IMR-90 (cell line): ENCODE data around the gene MTRFR. TPM values are rescaled to one million over a fixed set of nuclear protein-coding genes. Genes with fewer than 3 reads are reported as not detected.

Experiments
- ATAC-seq: fragments of 200-7000 bp; cut with Tn5 transposase; 2 replicates; pipeline ENCODE4 v1.9.1; 2020; ENCODE audit warnings: low read depth, mild to moderate bottlenecking, moderate library complexity
- BruUV-seq: library from RNA; stranded (reverse); fragments of 400-500 nt; replicated peaks from 2 replicates; lab custom pipeline; 2021; lab: Mats Ljungman, UMichigan
- CTCF ChIA-PET: fragments of 300-600 bp; formaldehyde crosslinking; extraction: SDS; loops from one replicate; lab custom pipeline; 2021; ENCODE audit warnings: antibody characterized with exemption; lab: Yijun Ruan, JAX
- POLR2A ChIA-PET: fragments of 300-600 bp; sonication (Branson Sonifier 250); formaldehyde crosslinking; loops from one replicate; lab custom pipeline; 2022; ENCODE audit warnings: antibody characterized with exemption; ENCODE audit not compliant: unreplicated experiment; lab: Charles Lee
- DNase-seq: peaks from one replicate; pipeline ENCODE4 v3.0.0; 2013
- H2AFZ ChIP-seq: replicated peaks from 2 replicates; pipeline ENCODE3; 2013; ENCODE audit warnings: low read length, mild to moderate bottlenecking; ENCODE audit not compliant: poor library complexity
- H2AK5ac ChIP-seq: 2 replicates; pipeline ENCODE4 v1.6.1; 2013; ENCODE audit warnings: low read depth, low read length, inconsistent platforms
- H2AK9ac ChIP-seq: replicated peaks from 2 replicates; pipeline ENCODE3; 2013; ENCODE audit warnings: mild to moderate bottlenecking, low read depth, low read length, moderate library complexity; ENCODE audit not compliant: poor library complexity
- H2BK120ac ChIP-seq: 2 replicates; pipeline ENCODE4 v1.6.1; 2013; ENCODE audit warnings: low read depth, low read length, inconsistent platforms
- H2BK15ac ChIP-seq: 3 replicates; pipeline ENCODE4 v1.6.1; 2013; ENCODE audit warnings: low read depth, low read length, inconsistent platforms
- H2BK20ac ChIP-seq: 2 replicates; pipeline ENCODE4 v1.6.1; 2013; ENCODE audit warnings: low read depth, mild to moderate bottlenecking, inconsistent platforms, low read length, moderate library complexity
- H2BK5ac ChIP-seq: 2 replicates; pipeline ENCODE4 v1.6.1; 2013; ENCODE audit warnings: mild to moderate bottlenecking, low read depth, low read length, inconsistent platforms; ENCODE audit not compliant: poor library complexity, severe bottlenecking
- H3K14ac ChIP-seq: replicated peaks from 2 replicates; pipeline ENCODE4 v1.6.1; 2013; ENCODE audit warnings: low read depth, low read length, inconsistent platforms
- H3K18ac ChIP-seq: 2 replicates; pipeline ENCODE4 v1.6.1; 2013; ENCODE audit warnings: low read depth, low read length, control low read depth
- H3K23ac ChIP-seq: 2 replicates; pipeline ENCODE4 v1.6.1; 2013; ENCODE audit warnings: low read depth, low read length, inconsistent platforms
- H3K27ac ChIP-seq: 2 replicates; pipeline ENCODE4 v1.5.1; 2013; ENCODE audit warnings: mild to moderate bottlenecking, control low read depth, low read length; ENCODE audit not compliant: insufficient read depth
- H3K27me3 ChIP-seq: 2 replicates; pipeline ENCODE4 v1.6.1; 2013; ENCODE audit warnings: low read length; ENCODE audit not compliant: control insufficient read depth, insufficient read depth
- H3K36me3 ChIP-seq: 2 replicates; pipeline ENCODE4 v1.6.1; 2013; ENCODE audit warnings: low read length, mixed read lengths; ENCODE audit not compliant: control insufficient read depth, insufficient read depth
- H3K4ac ChIP-seq: 2 replicates; pipeline ENCODE4 v1.6.1; 2013; ENCODE audit warnings: low read depth, low read length, inconsistent platforms
- H3K4me1 ChIP-seq: 2 replicates; pipeline ENCODE4 v1.6.1; 2013; ENCODE audit warnings: low read length, mixed read lengths; ENCODE audit not compliant: control insufficient read depth, insufficient read depth
- H3K4me2 ChIP-seq: 2 replicates; pipeline ENCODE4 v1.6.1; 2013; ENCODE audit warnings: low read depth, mild to moderate bottlenecking, control low read depth, low read length, moderate library complexity
- H3K4me3 ChIP-seq: 2 replicates; pipeline ENCODE4 v1.5.1; 2013; ENCODE audit warnings: low read depth, mild to moderate bottlenecking, control low read depth, low read length, moderate library complexity; ENCODE audit not compliant: insufficient read depth
- H3K56ac ChIP-seq: 2 replicates; pipeline ENCODE4 v1.6.1; 2013; ENCODE audit warnings: low read length, inconsistent platforms; ENCODE audit not compliant: insufficient read depth; ENCODE audit errors: extremely low read depth
- H3K79me1 ChIP-seq, 2 experiments: 2 replicates each; pipeline ENCODE4 v1.6.1; 2013; ENCODE audit warnings: low read length in 2 of 2, inconsistent platforms in 1 of 2, low read depth in 1 of 2
- H3K9ac ChIP-seq: 2 replicates; pipeline ENCODE4 v1.6.1; 2013; ENCODE audit warnings: low read depth, low read length, control low read depth
- H3K9me1 ChIP-seq: 2 replicates; pipeline ENCODE4 v1.6.1; 2013; ENCODE audit warnings: low read length, inconsistent platforms; ENCODE audit not compliant: insufficient read depth
- H3K9me3 ChIP-seq: 2 replicates; pipeline ENCODE4 v1.6.1; 2013; ENCODE audit warnings: low read length; ENCODE audit not compliant: control insufficient read depth, insufficient read depth
- H4K20me1 ChIP-seq: 2 replicates; pipeline ENCODE4 v1.6.1; 2013; ENCODE audit warnings: low read length, inconsistent platforms; ENCODE audit not compliant: insufficient read depth
- H4K5ac ChIP-seq: 2 replicates; pipeline ENCODE4 v1.6.1; 2013; ENCODE audit warnings: mild to moderate bottlenecking, low read depth, low read length, control low read depth
- H4K8ac ChIP-seq, 2 experiments: 2 replicates each; pipeline ENCODE4 v1.6.1; 2013; ENCODE audit warnings: low read depth in 2 of 2, low read length in 2 of 2, control low read depth in 1 of 2, inconsistent platforms in 1 of 2
- H4K91ac ChIP-seq: 2 replicates; pipeline ENCODE4 v1.6.1; 2013; ENCODE audit warnings: low read depth, low read length, inconsistent platforms; ENCODE audit not compliant: insufficient read depth
- BHLHE40 ChIP-seq: fragments of 150-350 bp; IDR thresholded peaks from 2 replicates; pipeline ENCODE4 v1.6.1; 2016; ENCODE audit warnings: mild to moderate bottlenecking, low read depth, low read length
- CEBPB ChIP-seq: IDR thresholded peaks from 2 replicates; pipeline ENCODE4 v1.6.1; 2012; ENCODE audit warnings: low read depth, low read length, improper control_type of control experiment
- CHD1 ChIP-seq: IDR thresholded peaks from 2 replicates; pipeline ENCODE4 v1.6.1; 2012; ENCODE audit warnings: low read depth, low read length, improper control_type of control experiment
- CTCF ChIP-seq: conservative IDR thresholded peaks from 2 replicates; pipeline ENCODE4 v1.5.1; 2012; ENCODE audit warnings: mild to moderate bottlenecking, low read depth, low read length, improper control_type of control experiment
- ELK1 ChIP-seq: fragments of 150-350 bp; IDR thresholded peaks from 2 replicates; pipeline ENCODE4 v1.6.1; 2016; ENCODE audit warnings: low read depth, mild to moderate bottlenecking, low read length, moderate library complexity, borderline replicate concordance
- FOS ChIP-seq: fragments of 150-350 bp; IDR thresholded peaks from 2 replicates; pipeline ENCODE4 v1.6.1; 2016; ENCODE audit warnings: low read depth, low read length
- MAFK ChIP-seq: IDR thresholded peaks from 2 replicates; pipeline ENCODE4 v1.6.1; 2012; ENCODE audit warnings: low read depth, low read length, improper control_type of control experiment
- MAZ ChIP-seq: IDR thresholded peaks from 2 replicates; pipeline ENCODE4 v1.6.1; 2012; ENCODE audit warnings: low read depth, mild to moderate bottlenecking, low read length, improper control_type of control experiment, moderate library complexity, borderline replicate concordance
- MXI1 ChIP-seq: IDR thresholded peaks from 2 replicates; pipeline ENCODE4 v1.6.1; 2012; ENCODE audit warnings: low read depth, mild to moderate bottlenecking, low read length, moderate library complexity, borderline replicate concordance
- NFE2L2 ChIP-seq: fragments of 150-350 bp; IDR thresholded peaks from 2 replicates; pipeline ENCODE4 v1.6.1; 2016; ENCODE audit warnings: low read depth, mild to moderate bottlenecking, low read length
- POLR2A ChIP-seq: IDR thresholded peaks from 2 replicates; pipeline ENCODE4 v1.6.1; 2012; ENCODE audit warnings: mild to moderate bottlenecking, low read depth, low read length
- RAD21 ChIP-seq: IDR thresholded peaks from 2 replicates; pipeline ENCODE4 v1.6.1; 2012; ENCODE audit warnings: low read length, improper control_type of control experiment
- RCOR1 ChIP-seq: IDR thresholded peaks from 2 replicates; pipeline ENCODE4 v1.6.1; 2012; ENCODE audit warnings: mild to moderate bottlenecking, low read length, improper control_type of control experiment; ENCODE audit not compliant: insufficient replicate concordance
- RFX5 ChIP-seq: IDR thresholded peaks from 2 replicates; pipeline ENCODE4 v1.8.0; 2012; ENCODE audit warnings: low read depth, mild to moderate bottlenecking, low read length, moderate library complexity
- SMC3 ChIP-seq: fragments of 150-350 bp; IDR thresholded peaks from 2 replicates; pipeline ENCODE4 v1.6.1; 2016; ENCODE audit warnings: low read depth, mild to moderate bottlenecking, antibody characterized with exemption, low read length, moderate library complexity
- USF2 ChIP-seq: fragments of 150-350 bp; IDR thresholded peaks from 2 replicates; pipeline ENCODE4 v1.6.1; 2017; ENCODE audit warnings: mild to moderate bottlenecking, antibody characterized with exemption, low read length, low read depth
- WGBS, 2 experiments: methylation state at CpG; one replicate each; pipeline versions ENCODE4 v1.1.5 to v1.1.7; 2013; ENCODE audit warnings: missing lambda C conversion rate in 2 of 2; ENCODE audit not compliant: insufficient read length in 1 of 2; ENCODE audit errors: extremely low coverage in 2 of 2; 5-methylcytosine and 5-hydroxymethylcytosine counted together
- dilution Hi-C: fragments of 300-500 bp; cut with HindIII; formaldehyde crosslinking; loops from one replicate; pipeline ENCODE4 v1.14.3; 2018; ENCODE audit warnings: low sequenced_read_pairs; ENCODE audit not compliant: unreplicated experiment
- in situ Hi-C: fragments of 300-500 bp; cut with MboI; formaldehyde crosslinking; loops from 3 replicates; pipeline ENCODE4 v1.14.3; 2019; ENCODE audit warnings: low sequenced_read_pairs, inconsistent platforms, mixed read lengths
- intact Hi-C: fragments of 100-400 bp; cut with micrococcal nuclease; formaldehyde crosslinking; loops from 2 replicates; pipeline ENCODE4 v1.10.0; 2022
- polyA plus RNA-seq, 3 experiments: library from polyadenylated mRNA; depleted of rRNA; stranded (reverse); fragments of >200 nt; gene quantifications; 2 replicates each; pipeline ENCODE4 v1.2.3, GENCODE V29; 2012; ENCODE audit warnings: low replicate concordance in 1 of 3
- total RNA-seq: library from RNA; depleted of rRNA; stranded (reverse); fragments of >200 nt; gene quantifications from 2 replicates; pipeline ENCODE4 v1.2.3, GENCODE V29; 2012

The MTRFR gene
- total and polyA plus RNA-seq, 2 of the 4 experiments (the other 2 are of a cell fraction): 8.6 to 10.2 TPM

- dilution Hi-C loops: no loop called here
- no peak for ATAC-seq
- H2AFZ ChIP-seq: no peak overlapping the region
- H4K91ac ChIP-seq: no peak overlapping the region
- H3K27ac ChIP-seq: no peak overlapping the region
- H4K20me1 ChIP-seq: no peaks in the 10 kb centered on the region
- no peak overlapping the region for H3K56ac ChIP-seq
- POLR2A ChIA-PET: no interaction called here
- no peak overlapping the region for H4K8ac ChIP-seq
- H2BK5ac ChIP-seq: no peak overlapping the region
- H3K9ac ChIP-seq: no peak overlapping the region
- CTCF ChIA-PET: no interaction called here
- H2AK9ac ChIP-seq: no peak overlapping the region
- DNase-seq: no peak
- no peak overlapping the region for H2BK15ac ChIP-seq
- H3K4ac ChIP-seq: no peak overlapping the region
- no peak overlapping the region; the same call in 1 of the 2 replicates for H3K23ac ChIP-seq
- no TSS peak for BruUV-seq
- H3K9me3 ChIP-seq: no peaks in the 10 kb centered on the region
- intact Hi-C loops: no loop called here
- in situ Hi-C loops: loop anchor here (25.0 kb wide), 1 partner anchor 306 kb away; the partner anchor contains the start of gene DDX55
- H3K14ac ChIP-seq: no peak overlapping the region
- no peaks in the 10 kb centered on the region for H3K9me1 ChIP-seq
- H3K18ac ChIP-seq: no peak overlapping the region
- H3K4me1 ChIP-seq: no peaks in the 10 kb centered on the region
- H3K4me3 ChIP-seq: no peak overlapping the region
- H3K4me2 ChIP-seq: no peak overlapping the region
- H2BK120ac ChIP-seq: no peak overlapping the region
- H2AK5ac ChIP-seq: no peak overlapping the region
- WGBS, 2 experiments: no CpG with 5 or more reads among the region's 3 CpGs
- H4K5ac ChIP-seq: no peak overlapping the region
- H3K36me3 ChIP-seq: peaks cover 57% of the 10 kb centered on the region
- no peak overlapping the region for H2BK20ac ChIP-seq
- peaks cover 8 to 9% of the 10 kb centered on the region in 2 experiments; a peak in 2 of 4 replicates for H3K79me1 ChIP-seq
- H3K27me3 ChIP-seq: no peaks in the 10 kb centered on the region
- TF ChIP-seq CTCF (no peak), MAZ (no peak), NFE2L2 (no peak), CHD1 (no peak), CEBPB (no peak), SMC3 (no peak), FOS (no peak), USF2 (no peak), ELK1 (no peak), RCOR1 (no peak), RFX5 (no peak), MXI1 (no peak), MAFK (no peak), BHLHE40 (no peak), RAD21 (no peak), POLR2A (no peak)
Measured at GRCh38 chr12:123306200-123306599, 73.0 kb downstream of the MTRFR start.
